CD4-positive, alpha-beta memory T cell (primary cell): ENCODE results near the gene DPH5. TPM values are rescaled to one million over a fixed set of nuclear protein-coding genes. Genes with fewer than 3 reads are reported as not detected.

Experiments
- CTCF ChIA-PET: fragments of 350-600 bp; sonication (Branson Sonifier 250); formaldehyde crosslinking; loops from one replicate; lab custom pipeline; 2021; ENCODE audit warnings: inconsistent platforms; ENCODE audit not compliant: partially characterized antibody; lab: Charles Lee
- POLR2A ChIA-PET: fragments of 350-600 bp; sonication (Branson Sonifier 250); formaldehyde crosslinking; loops from one replicate; lab custom pipeline; 2021; ENCODE audit not compliant: partially characterized antibody; lab: Charles Lee
- DNase-seq, 5 donors: peaks; one replicate each; pipeline versions ENCODE4 v3.0.0 to v3.0.0-alpha.2; 2020 to 2022; ENCODE audit warnings: mixed read lengths in 1 of 5
- H3K27ac ChIP-seq: one replicate; pipeline ENCODE4 v1.7.0; 2013; ENCODE audit warnings: low read depth, low read length
- H3K27me3 ChIP-seq: 2 replicates; pipeline ENCODE4 v1.7.0; 2013; ENCODE audit warnings: mild to moderate bottlenecking, low read length, moderate library complexity; ENCODE audit not compliant: insufficient read depth
- H3K36me3 ChIP-seq: 2 replicates; pipeline ENCODE4 v1.7.0; 2013; ENCODE audit warnings: mild to moderate bottlenecking, low read length, moderate library complexity; ENCODE audit not compliant: insufficient read depth
- H3K4me1 ChIP-seq: 2 replicates; pipeline ENCODE4 v1.7.0; 2013; ENCODE audit warnings: mild to moderate bottlenecking, low read length, moderate library complexity; ENCODE audit not compliant: insufficient read depth
- H3K4me3 ChIP-seq, 2 donors: one replicate each; pipeline ENCODE4 v1.7.0; 2013; ENCODE audit warnings: low read length in 2 of 2, mild to moderate bottlenecking in 1 of 2
- H3K9me3 ChIP-seq, 2 donors: one replicate each; pipeline ENCODE4 v1.7.0; 2013; ENCODE audit warnings: low read length in 2 of 2, control low read depth in 1 of 2; ENCODE audit not compliant: control insufficient read depth in 1 of 2
- H3K27ac Mint-ChIP-seq, 7 donors: one replicate each; pipeline ENCODE4 v1.8.0; 2020 to 2021; ENCODE audit warnings: mixed read lengths in 7 of 7, mild to moderate bottlenecking in 6 of 7, inconsistent platforms in 3 of 7, moderate library complexity in 3 of 7
- H3K27me3 Mint-ChIP-seq, 2 donors: one replicate each; pipeline ENCODE4 v1.8.0; 2020 to 2021; ENCODE audit warnings: mixed read lengths in 2 of 2
- H3K36me3 Mint-ChIP-seq, 2 donors: one replicate each; pipeline ENCODE4 v1.8.0; 2020 to 2021; ENCODE audit warnings: mixed read lengths in 2 of 2, inconsistent platforms in 1 of 2, mild to moderate bottlenecking in 1 of 2
- H3K4me1 Mint-ChIP-seq, 4 donors: one replicate each; pipeline ENCODE4 v1.8.0; 2020 to 2021; ENCODE audit warnings: mixed read lengths in 4 of 4, mild to moderate bottlenecking in 1 of 4
- H3K4me3 Mint-ChIP-seq, 8 donors: one replicate each; pipeline ENCODE4 v1.8.0; 2020 to 2021; ENCODE audit warnings: mixed read lengths in 8 of 8, mild to moderate bottlenecking in 7 of 8, moderate library complexity in 6 of 8, inconsistent platforms in 3 of 8
- H3K9me3 Mint-ChIP-seq, 8 donors: one replicate each; pipeline ENCODE4 v1.8.0; 2020 to 2021; ENCODE audit warnings: mixed read lengths in 8 of 8, mild to moderate bottlenecking in 5 of 8, inconsistent platforms in 3 of 8, moderate library complexity in 1 of 8
- intact Hi-C: fragments of 100-400 bp; cut with micrococcal nuclease; formaldehyde crosslinking; loops from one replicate; pipeline ENCODE4 v1.15.1; 2023
- polyA plus RNA-seq, 2 donors: library from polyadenylated mRNA; unstranded; fragments of 300-500 nt; fragmentation: Illumina TruSeq; gene quantifications; one replicate each; pipeline ENCODE4 v1.2.3, GENCODE V29; 2021
- total RNA-seq, 2 experiments: library from RNA; stranded (reverse); gene quantifications; one replicate each; pipeline ENCODE4 v1.2.3, GENCODE V29; 2021

The DPH5 gene
- total and polyA plus RNA-seq, 4 experiments from 2014 or later: 39.1 to 58.3 (median 50.4) TPM

DNA sequence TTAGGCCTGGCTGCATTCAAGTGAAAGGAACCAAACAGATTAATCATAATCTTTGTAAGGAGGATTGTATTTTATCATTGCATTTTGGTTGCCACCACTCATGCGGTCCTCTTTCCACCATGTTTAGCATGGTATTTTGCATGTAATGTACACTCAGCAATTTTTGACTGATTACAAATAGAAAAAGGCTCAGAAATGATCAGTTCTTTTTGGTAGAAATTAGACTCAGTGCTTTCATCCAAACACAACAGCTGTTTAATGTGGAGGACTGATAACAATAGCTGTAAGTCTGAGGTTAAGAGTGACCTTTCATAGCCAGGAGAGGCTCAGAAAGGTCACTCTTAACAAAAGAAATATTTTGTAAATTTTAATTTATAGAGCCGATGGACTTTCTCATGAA is 25.3 kb upstream of the DPH5 start:
- H3K36me3 Mint-ChIP-seq: peaks cover 4 to 18% of the 10 kb centered on the region in 2 donors
- no peaks in the 10 kb centered on the region for H3K27me3 Mint-ChIP-seq
- Histone ChIP-seq H3K4me3 (no peak overlapping the region), H3K27me3 (no peaks in the 10 kb centered on the region), H3K36me3 (no peaks in the 10 kb centered on the region), H3K9me3 (no peaks in the 10 kb centered on the region), H3K27ac (no peak overlapping the region), H3K4me1 (no peaks in the 10 kb centered on the region)
- intact Hi-C loops: no loop called here
- H3K9me3 Mint-ChIP-seq: no peaks in the 10 kb centered on the region
- POLR2A ChIA-PET: no interaction called here
- CTCF ChIA-PET: interaction anchor here (1.3 kb wide), 1 partner anchor 237 kb away, joined by 4 read pairs; no protein-coding TSS in a partner anchor
- no peak overlapping the region for H3K4me3 Mint-ChIP-seq
- H3K4me1 Mint-ChIP-seq: peaks cover 12 to 19% (median 18%) of the 10 kb centered on the region in 4 donors
- no peak overlapping the region for H3K27ac Mint-ChIP-seq
- DNase-seq: no peak

DNA sequence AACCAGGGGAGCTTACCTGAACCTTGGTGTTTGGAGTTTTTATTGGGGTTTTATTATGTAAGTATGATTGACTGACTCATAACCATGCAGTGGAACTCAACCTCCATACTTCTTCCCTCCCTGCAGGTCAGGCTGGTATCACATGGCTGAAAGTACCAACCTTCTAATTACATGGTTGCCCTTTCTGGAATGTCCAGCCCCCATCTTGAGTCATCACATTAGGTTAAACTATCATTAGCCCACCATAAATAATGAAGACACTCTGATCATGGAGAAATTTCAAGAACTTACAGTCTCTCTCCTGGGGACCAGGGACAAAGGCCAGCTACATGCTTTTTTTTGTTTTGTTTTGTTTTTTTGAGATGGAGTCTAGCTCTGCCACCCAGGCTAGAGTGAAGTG is 19.2 kb upstream of the DPH5 start:
- ChIA-PET POLR2A (interaction anchor here (0.8 to 1.0 kb wide), 3 partner anchors 19 to 191 kb away, joined by 3 to 4 read pairs (median 3); no protein-coding TSS in a partner anchor), CTCF (interaction anchor here (0.9 kb wide), 1 partner anchor 194 kb away, joined by 3 read pairs; no protein-coding TSS in a partner anchor)
- Mint-ChIP-seq H3K4me3 (no peak overlapping the region), H3K9me3 (peaks cover 3 to 12% (median 7%) of the 10 kb centered on the region in 8 donors), H3K27me3 (no peaks in the 10 kb centered on the region), H3K36me3 (peaks cover 19 to 26% of the 10 kb centered on the region in 2 donors), H3K4me1 (peaks cover 0 to 10% (median 4%) of the 10 kb centered on the region in 4 donors), H3K27ac (peak overlapping the region in 1 of 7 donors; percentile 13)
- no peaks in the 10 kb centered on the region for H3K4me1 ChIP-seq
- DNase-seq: no peak
- no peaks in the 10 kb centered on the region for H3K27me3 ChIP-seq
- no peaks in the 10 kb centered on the region for H3K36me3 ChIP-seq
- intact Hi-C loops: no loop called here
- no peak overlapping the region for H3K4me3 ChIP-seq
- H3K9me3 ChIP-seq: peaks cover 0 to 8% of the 10 kb centered on the region in 2 donors
- no peak overlapping the region for H3K27ac ChIP-seq

DNA sequence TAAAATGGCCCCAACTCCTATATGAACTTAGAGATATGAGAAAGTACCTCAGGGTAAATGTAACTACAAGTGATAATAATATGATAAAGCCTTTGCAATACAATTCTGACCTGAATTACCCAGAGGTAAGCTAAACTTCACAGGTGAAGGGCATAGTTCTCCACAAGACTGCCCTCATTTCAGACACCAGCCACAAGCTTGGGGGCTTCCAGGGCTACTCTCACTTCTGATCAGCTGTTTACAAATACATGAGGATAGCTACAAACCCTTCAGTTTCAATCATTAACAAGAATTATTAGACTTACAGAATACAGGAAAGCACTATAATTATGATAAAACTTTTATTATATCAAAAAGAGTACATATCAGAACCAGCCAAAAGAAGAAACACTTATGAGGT is 18.7 kb upstream of the DPH5 start:
- Mint-ChIP-seq H3K4me1 (peaks cover 0 to 9% (median 1%) of the 10 kb centered on the region in 4 donors), H3K27ac (no peak overlapping the region), H3K4me3 (no peak overlapping the region), H3K9me3 (peaks cover 3 to 15% (median 7%) of the 10 kb centered on the region in 8 donors), H3K27me3 (no peaks in the 10 kb centered on the region), H3K36me3 (peaks cover 24 to 31% of the 10 kb centered on the region in 2 donors)
- no peak for DNase-seq
- Histone ChIP-seq H3K4me1 (no peaks in the 10 kb centered on the region), H3K27ac (no peak overlapping the region), H3K36me3 (no peaks in the 10 kb centered on the region), H3K4me3 (no peak overlapping the region), H3K27me3 (no peaks in the 10 kb centered on the region), H3K9me3 (peaks cover 0 to 8% of the 10 kb centered on the region in 2 donors)
- ChIA-PET POLR2A (interaction anchor here (0.9 to 1.0 kb wide), 2 partner anchors 20 to 192 kb away, joined by 3 to 4 read pairs; no protein-coding TSS in a partner anchor), CTCF (interaction anchor here (0.6 to 0.9 kb wide), 2 partner anchors 79 to 194 kb away, joined by 3 read pairs; no protein-coding TSS in a partner anchor)
- intact Hi-C loops: no loop called here

DNA sequence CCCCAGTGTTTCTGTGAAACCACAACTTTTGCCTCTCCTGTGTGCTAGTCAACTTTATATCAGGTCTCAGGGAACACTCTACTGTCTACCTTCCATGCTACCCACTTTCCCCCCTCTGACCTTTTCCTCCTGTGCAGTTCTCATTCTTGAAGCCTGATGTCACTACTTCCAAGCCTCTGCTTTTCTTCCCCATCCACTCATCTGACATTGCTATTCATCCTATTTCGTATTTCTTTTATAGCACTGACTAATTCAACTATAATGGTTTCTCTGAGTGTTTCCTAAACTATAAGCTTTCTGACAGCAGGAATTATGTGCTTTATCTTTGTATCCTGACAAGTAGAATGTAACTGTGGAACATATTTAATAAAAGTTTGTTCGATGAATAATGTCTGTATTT is 18.2 kb upstream of the DPH5 start:
- no peaks in the 10 kb centered on the region for H3K27me3 Mint-ChIP-seq
- Histone ChIP-seq H3K36me3 (no peaks in the 10 kb centered on the region), H3K4me3 (no peak overlapping the region), H3K27me3 (no peaks in the 10 kb centered on the region), H3K4me1 (no peaks in the 10 kb centered on the region), H3K27ac (no peak overlapping the region), H3K9me3 (peaks cover 0 to 8% of the 10 kb centered on the region in 2 donors)
- intact Hi-C loops: no loop called here
- no peak overlapping the region for H3K27ac Mint-ChIP-seq
- ChIA-PET POLR2A (interaction anchor here (0.9 kb wide), 1 partner anchor 192 kb away, joined by 4 read pairs; no protein-coding TSS in a partner anchor), CTCF (interaction anchor here (0.6 kb wide), 1 partner anchor 80 kb away, joined by 3 read pairs; no protein-coding TSS in a partner anchor)
- no peak overlapping the region for H3K4me3 Mint-ChIP-seq
- peaks cover 3 to 15% (median 7%) of the 10 kb centered on the region in 8 donors for H3K9me3 Mint-ChIP-seq
- H3K4me1 Mint-ChIP-seq: peaks cover 0 to 11% (median 3%) of the 10 kb centered on the region in 4 donors
- peaks cover 28 to 35% of the 10 kb centered on the region in 2 donors for H3K36me3 Mint-ChIP-seq
- DNase-seq: no peak

DNA sequence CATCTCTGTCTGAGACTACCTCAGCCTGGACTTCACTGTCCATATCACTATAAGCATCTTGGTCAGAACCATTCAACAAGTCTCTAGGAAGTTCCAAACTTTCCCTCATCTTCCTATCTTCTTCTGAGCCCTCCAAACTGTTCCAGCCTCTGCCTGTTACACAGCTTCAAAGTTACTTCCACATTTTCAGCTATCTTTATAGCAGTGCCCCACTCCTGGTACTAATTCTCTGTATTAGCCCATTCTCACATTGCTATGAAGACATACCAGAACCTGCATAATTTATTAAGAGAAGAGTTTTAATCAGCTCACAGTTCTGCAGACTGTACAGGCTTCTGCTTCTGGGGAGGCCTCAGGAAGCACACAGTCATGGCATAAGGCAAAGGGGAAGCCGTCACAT is 15.7 kb upstream of the DPH5 start:
- Mint-ChIP-seq H3K9me3 (peaks cover 3 to 15% (median 7%) of the 10 kb centered on the region in 8 donors), H3K36me3 (peaks cover 41 to 46% of the 10 kb centered on the region in 2 donors), H3K27ac (peak overlapping the region in 2 of 7 donors; percentile 37 to 57), H3K4me1 (peaks cover 7 to 12% (median 10%) of the 10 kb centered on the region in 4 donors), H3K27me3 (no peaks in the 10 kb centered on the region), H3K4me3 (no peak overlapping the region)
- Histone ChIP-seq H3K36me3 (no peaks in the 10 kb centered on the region), H3K27ac (no peak overlapping the region), H3K4me3 (no peak overlapping the region), H3K4me1 (no peaks in the 10 kb centered on the region), H3K9me3 (peaks cover 0 to 8% of the 10 kb centered on the region in 2 donors), H3K27me3 (no peaks in the 10 kb centered on the region)
- DNase-seq: no peak
- intact Hi-C loops: no loop called here
- CTCF ChIA-PET: no interaction called here
- POLR2A ChIA-PET: interaction anchor here (0.6 kb wide), 1 partner anchor 8 kb away, joined by 3 read pairs; no protein-coding TSS in a partner anchor

DNA sequence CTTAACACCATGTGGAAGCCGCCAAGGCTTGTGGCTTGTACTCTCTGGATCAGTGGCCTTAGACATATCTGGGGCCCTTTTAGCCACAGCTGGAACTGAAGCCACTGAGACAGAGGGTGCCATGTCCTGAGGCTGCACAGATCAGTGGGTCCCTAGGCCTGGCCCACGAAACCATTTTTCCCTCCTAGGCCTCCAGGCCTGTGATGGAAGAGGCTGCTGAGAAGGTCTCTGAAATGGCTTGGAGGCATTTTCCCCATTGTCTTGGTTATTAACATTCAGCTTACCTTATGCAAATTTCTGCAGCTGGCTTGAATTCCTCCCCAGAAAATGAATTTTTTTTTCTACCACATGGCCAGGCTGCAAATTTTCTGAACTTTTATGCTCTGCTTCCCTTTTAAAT is 15.1 kb upstream of the DPH5 start:
- H3K9me3 Mint-ChIP-seq: peaks cover 3 to 15% (median 7%) of the 10 kb centered on the region in 8 donors
- intact Hi-C loops: no loop called here
- no peaks in the 10 kb centered on the region for H3K27me3 Mint-ChIP-seq
- Histone ChIP-seq H3K27me3 (no peaks in the 10 kb centered on the region), H3K9me3 (peaks cover 0 to 8% of the 10 kb centered on the region in 2 donors), H3K27ac (no peak overlapping the region), H3K4me1 (no peaks in the 10 kb centered on the region), H3K36me3 (no peaks in the 10 kb centered on the region), H3K4me3 (no peak overlapping the region)
- H3K36me3 Mint-ChIP-seq: peaks cover 38 to 44% of the 10 kb centered on the region in 2 donors
- ChIA-PET POLR2A (no interaction called here), CTCF (no interaction called here)
- no peak overlapping the region for H3K4me3 Mint-ChIP-seq
- peaks cover 13 to 18% (median 15%) of the 10 kb centered on the region in 4 donors for H3K4me1 Mint-ChIP-seq
- DNase-seq: no peak
- H3K27ac Mint-ChIP-seq: no peak overlapping the region

DNA sequence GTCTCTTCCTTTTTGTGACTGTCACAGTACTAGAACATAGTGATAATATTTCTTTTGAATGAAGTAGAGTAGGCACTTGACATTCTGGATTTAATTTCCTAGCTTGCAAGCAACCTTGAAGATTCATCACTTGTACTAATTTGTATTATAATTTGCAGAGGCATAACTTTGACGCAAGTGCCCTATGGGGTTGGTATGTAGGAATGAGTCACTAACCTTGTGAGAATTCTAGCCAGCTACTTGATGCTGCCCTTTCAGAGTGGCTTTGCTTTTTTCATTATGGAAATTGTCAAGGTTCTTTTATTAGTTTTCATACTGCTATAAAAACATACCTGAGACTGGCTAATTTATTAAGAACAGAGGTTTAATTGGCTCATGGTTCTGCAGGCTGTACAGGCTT is 13.7 kb upstream of the DPH5 start:
- H3K9me3 Mint-ChIP-seq: peaks cover 3 to 15% (median 7%) of the 10 kb centered on the region in 8 donors
- Histone ChIP-seq H3K9me3 (peaks cover 0 to 8% of the 10 kb centered on the region in 2 donors), H3K36me3 (no peaks in the 10 kb centered on the region), H3K4me1 (peaks cover 14% of the 10 kb centered on the region), H3K27ac (no peak overlapping the region), H3K4me3 (no peak overlapping the region), H3K27me3 (no peaks in the 10 kb centered on the region)
- intact Hi-C loops: no loop called here
- ChIA-PET CTCF (no interaction called here), POLR2A (no interaction called here)
- no peak for DNase-seq
- H3K27ac Mint-ChIP-seq: no peak overlapping the region
- no peak overlapping the region for H3K4me3 Mint-ChIP-seq
- no peaks in the 10 kb centered on the region for H3K27me3 Mint-ChIP-seq
- H3K4me1 Mint-ChIP-seq: peaks cover 17 to 29% (median 18%) of the 10 kb centered on the region in 4 donors
- peaks cover 37 to 40% of the 10 kb centered on the region in 2 donors for H3K36me3 Mint-ChIP-seq
